Keratinocyte (primary cell): ENCODE measurements around the gene KCNH6. TPM values are rescaled to one million over a fixed set of nuclear protein-coding genes. Genes with fewer than 3 reads are reported as not detected.

Experiments used
- DNase-seq: peaks from one replicate; pipeline ENCODE4 v3.0.0-alpha.2; 2011; ENCODE audit warnings: low read depth, missing footprints, low spot score
- FAIRE-seq: peaks from 2 replicates; lab custom pipeline; 2011; peaks lifted over from hg19 to GRCh38; lab: Jason Lieb, UNC
- H2AFZ ChIP-seq: 2 replicates; pipeline ENCODE4 v1.6.0; 2012; ENCODE audit warnings: low read length, control low read depth, inconsistent platforms; ENCODE audit not compliant: control insufficient read depth
- H3K27ac ChIP-seq: 2 replicates; pipeline ENCODE4 v1.5.1; 2011; ENCODE audit warnings: low read length; ENCODE audit not compliant: control insufficient read depth, insufficient read depth
- H3K27me3 ChIP-seq: 3 replicates; pipeline ENCODE4 v1.6.0; 2011; ENCODE audit warnings: low read length; ENCODE audit not compliant: control insufficient read depth, insufficient read depth; ENCODE audit errors: extremely low read depth
- H3K36me3 ChIP-seq, 2 experiments: 2 replicates in 1 of 2; 3 replicates in 1 of 2; pipeline ENCODE4 v1.5.1; 2011; ENCODE audit warnings: low read length in 2 of 2, mild to moderate bottlenecking in 1 of 2; ENCODE audit not compliant: control insufficient read depth in 2 of 2, insufficient read depth in 2 of 2; ENCODE audit errors: extremely low read depth in 1 of 2
- H3K4me1 ChIP-seq: 3 replicates; pipeline ENCODE4 v1.5.1; 2011; ENCODE audit warnings: low read length; ENCODE audit not compliant: control insufficient read depth, insufficient read depth; ENCODE audit errors: extremely low read depth
- H3K4me2 ChIP-seq: 3 replicates; pipeline ENCODE4 v1.6.0; 2011; ENCODE audit warnings: low read depth, low read length; ENCODE audit not compliant: control insufficient read depth, insufficient read depth; ENCODE audit errors: extremely low read depth
- H3K4me3 ChIP-seq, 3 experiments: fragments of 200-600 bp in 1 of 3; sonication (generic) in 1 of 3; 2 replicates in 2 of 3; 3 replicates in 1 of 3; pipeline ENCODE4 v1.5.1; 2011 to 2016; ENCODE audit warnings: low read length in 3 of 3, mild to moderate bottlenecking in 3 of 3, control low read depth in 2 of 3, inconsistent platforms in 1 of 3, low read depth in 1 of 3, mixed read lengths in 1 of 3, mixed run types in 1 of 3, moderate library complexity in 1 of 3; ENCODE audit not compliant: control insufficient read depth in 2 of 3, insufficient read depth in 2 of 3; ENCODE audit errors: extremely low read depth in 1 of 3
- H3K79me2 ChIP-seq: 2 replicates; pipeline ENCODE4 v1.6.0; 2012; ENCODE audit warnings: low read length; ENCODE audit not compliant: control insufficient read depth, insufficient read depth
- H3K9ac ChIP-seq: 3 replicates; pipeline ENCODE4 v1.6.0; 2011; ENCODE audit warnings: low read length; ENCODE audit not compliant: control insufficient read depth, insufficient read depth; ENCODE audit errors: extremely low read depth
- H3K9me1 ChIP-seq: 3 replicates; pipeline ENCODE4 v1.6.0; 2011; ENCODE audit warnings: low read length; ENCODE audit not compliant: control insufficient read depth, insufficient read depth; ENCODE audit errors: extremely low read depth
- H3K9me3 ChIP-seq: 2 replicates; pipeline ENCODE4 v1.5.1; 2012; ENCODE audit warnings: low read depth, low read length; ENCODE audit not compliant: control insufficient read depth
- H4K20me1 ChIP-seq: 3 replicates; pipeline ENCODE4 v1.6.0; 2011; ENCODE audit warnings: low read length; ENCODE audit not compliant: control insufficient read depth, insufficient read depth; ENCODE audit errors: extremely low read depth
- CTCF ChIP-seq, 3 experiments: IDR thresholded peaks in 1 of 3; conservative IDR thresholded peaks in 1 of 3; optimal IDR thresholded peaks in 1 of 3; 2 replicates in 2 of 3; 3 replicates in 1 of 3; pipeline versions ENCODE3 to v1.5.1; 2011; ENCODE audit warnings: low read length in 3 of 3, mild to moderate bottlenecking in 3 of 3, moderate library complexity in 2 of 3, control low read depth in 1 of 3, inconsistent platforms in 1 of 3; ENCODE audit not compliant: insufficient read depth in 2 of 3; ENCODE audit errors: extremely low read depth in 1 of 3
- EZH2 ChIP-seq: IDR thresholded peaks from one replicate; pipeline ENCODE4 v1.6.1; 2012; ENCODE audit warnings: inconsistent platforms, mild to moderate bottlenecking, low read length, moderate library complexity
- dilution Hi-C: fragments of 300-500 bp; cut with MboI; formaldehyde crosslinking; loops from one replicate; pipeline ENCODE4 v1.7.0; 2020; ENCODE audit warnings: low sequenced_read_pairs; ENCODE audit not compliant: extremely low pct_ligation_motif_present
- polyA plus RNA-seq, 5 experiments: library from polyadenylated mRNA; depleted of rRNA in 3 of 5; stranded (reverse) in 3 of 5; stranded (forward) in 1 of 5; unstranded in 1 of 5; fragments of >200 nt; gene quantifications; 1 replicate in 1 of 5; 2 replicates in 3 of 5; 3 replicates in 1 of 5; pipeline versions ENCODE4 v1.2.1 to v1.2.3, GENCODE V29; 2011 to 2012; ENCODE audit warnings: missing spikeins in 2 of 5, low read depth in 1 of 5, low replicate concordance in 1 of 5

KCNH6 gene
- polyA plus RNA-seq, 1 donor (not counting 4 experiments of a cell fraction or from before 2014, with no cell fraction given), result not detected

GRCh38 chr17:63483655-63484575 lies 39.2 kb upstream of the KCNH6 start:
- H3K9ac ChIP-seq, result no peak overlapping the region
- no peaks in the 10 kb centered on the region for H3K9me1 ChIP-seq
- H3K4me1 ChIP-seq, result peaks cover 6% of the 10 kb centered on the region
- no peaks in the 10 kb centered on the region for H4K20me1 ChIP-seq
- no peaks in the 10 kb centered on the region for H3K36me3 ChIP-seq
- no peak for DNase-seq
- dilution Hi-C loops, result no loop called here
- H3K4me2 ChIP-seq, result no peak overlapping the region
- TF ChIP-seq CTCF (optimal IDR thresholded peaks at IDR 0.05 in 1 of 3, IDR thresholded peaks at IDR 0.05 in 1 of 3, conservative IDR thresholded peaks at IDR 0.05 in 1 of 3; ENCODE audit: extremely low read depth in 1 of 3, insufficient read depth in 2 of 3, low read length in 3 of 3) (no peak), EZH2 (no peak)
- no peaks in the 10 kb centered on the region for H3K79me2 ChIP-seq
- no peak overlapping the region for H2AFZ ChIP-seq
- peaks cover 5% of the 10 kb centered on the region for H3K27me3 ChIP-seq
- no peak for FAIRE-seq
- H3K4me3 ChIP-seq, result no peak overlapping the region
- no peak overlapping the region for H3K27ac ChIP-seq
- H3K9me3 ChIP-seq, result no peaks in the 10 kb centered on the region

GRCh38 chr17:63486317-63487013 lies 36.7 kb upstream of the KCNH6 start:
- no peaks in the 10 kb centered on the region for H3K36me3 ChIP-seq
- no peaks in the 10 kb centered on the region for H3K9me3 ChIP-seq
- TF ChIP-seq EZH2 (no peak), CTCF (optimal IDR thresholded peaks at IDR 0.05 in 1 of 3, IDR thresholded peaks at IDR 0.05 in 1 of 3, conservative IDR thresholded peaks at IDR 0.05 in 1 of 3; ENCODE audit: extremely low read depth in 1 of 3, insufficient read depth in 2 of 3, low read length in 3 of 3) (no peak)
- peaks cover 3% of the 10 kb centered on the region for H3K4me1 ChIP-seq
- no peak overlapping the region for H3K27ac ChIP-seq
- no peaks in the 10 kb centered on the region for H4K20me1 ChIP-seq
- dilution Hi-C loops, result no loop called here
- no peak overlapping the region for H3K4me2 ChIP-seq
- H3K4me3 ChIP-seq, result no peak overlapping the region
- H3K27me3 ChIP-seq, result peaks cover 15% of the 10 kb centered on the region
- H3K79me2 ChIP-seq, result no peaks in the 10 kb centered on the region
- no peak for FAIRE-seq
- no peak overlapping the region for H2AFZ ChIP-seq
- no peak for DNase-seq
- H3K9ac ChIP-seq, result no peak overlapping the region
- H3K9me1 ChIP-seq, result no peaks in the 10 kb centered on the region
